GM18867 (cell line): Measurements from ENCODE around the gene BCL2L13.

Source experiments
- ATAC-seq: cut with Tn5 transposase; IDR thresholded peaks from one replicate; pipeline ENCODE4 v1.9.1; 2021; ENCODE audit warnings: mild to moderate bottlenecking, moderate library complexity; ENCODE audit not compliant: unreplicated experiment

BCL2L13 gene

GRCh38 chr22:17638432-17639246 is at the start of gene BCL2L13:
BCL2L13 (plus strand) TSS chr22:17638757; CDS start chr22:17655712, 16,955 bp downstream.
- peak; percentile 89 for ATAC-seq

- ATAC-seq, result no peak
These were observed 48.7 kb upstream of the BCL2L13 start for GRCh38 chr22:17589810-17590375.

GRCh38 chr22:17590586-17590985 is 48.0 kb upstream of the BCL2L13 start:
- no peak for ATAC-seq

GRCh38 chr22:17592201-17592600 is 46.4 kb upstream of the BCL2L13 start:
- ATAC-seq, result no peak

- ATAC-seq, result no peak
These were observed 42.3 kb upstream of the BCL2L13 start for GRCh38 chr22:17596226-17596625.

GRCh38 chr22:17597217-17597616 is 41.3 kb upstream of the BCL2L13 start:
- ATAC-seq, result no peak

GRCh38 chr22:17598318-17598717 is 40.2 kb upstream of the BCL2L13 start:
- ATAC-seq, result no peak

GRCh38 chr22:17601031-17601430 is 37.5 kb upstream of the BCL2L13 start:
- ATAC-seq, result no peak

- no peak for ATAC-seq
These were observed 34.9 kb upstream of the BCL2L13 start for GRCh38 chr22:17603668-17604067.

GRCh38 chr22:17606496-17606895 is 32.1 kb upstream of the BCL2L13 start:
- ATAC-seq, result no peak

- no peak for ATAC-seq
These were observed 30.6 kb upstream of the BCL2L13 start for GRCh38 chr22:17607891-17608521.

- no peak for ATAC-seq
These were observed 26.5 kb upstream of the BCL2L13 start for GRCh38 chr22:17612057-17612456.

- no peak for ATAC-seq
These were observed 25.3 kb upstream of the BCL2L13 start for GRCh38 chr22:17613280-17613679.

GRCh38 chr22:17627961-17628405 is 10.6 kb upstream of the BCL2L13 start:
- no peak for ATAC-seq

- ATAC-seq, result peak; percentile 99
These were observed 10.0 kb upstream of the BCL2L13 start, which contains the start of gene ATP6V1E1 for GRCh38 chr22:17628406-17629172. ATP6V1E1 (minus strand) TSS chr22:17628749; CDS start chr22:17628635, 114 bp downstream.

- no peak for ATAC-seq
These were observed 9.4 kb upstream of the BCL2L13 start for GRCh38 chr22:17629173-17629489.

GRCh38 chr22:17629641-17630040 is 8.9 kb upstream of the BCL2L13 start:
- no peak for ATAC-seq

- no peak for ATAC-seq
These were observed 7.4 kb upstream of the BCL2L13 start for GRCh38 chr22:17631076-17631565.

- no peak for ATAC-seq
These were observed 5.2 kb upstream of the BCL2L13 start for GRCh38 chr22:17633217-17633997.

GRCh38 chr22:17633998-17634323 is 4.6 kb upstream of the BCL2L13 start:
- ATAC-seq, result no peak
